ENCODE results near the gene AP1B1.

The AP1B1 gene

DNA sequence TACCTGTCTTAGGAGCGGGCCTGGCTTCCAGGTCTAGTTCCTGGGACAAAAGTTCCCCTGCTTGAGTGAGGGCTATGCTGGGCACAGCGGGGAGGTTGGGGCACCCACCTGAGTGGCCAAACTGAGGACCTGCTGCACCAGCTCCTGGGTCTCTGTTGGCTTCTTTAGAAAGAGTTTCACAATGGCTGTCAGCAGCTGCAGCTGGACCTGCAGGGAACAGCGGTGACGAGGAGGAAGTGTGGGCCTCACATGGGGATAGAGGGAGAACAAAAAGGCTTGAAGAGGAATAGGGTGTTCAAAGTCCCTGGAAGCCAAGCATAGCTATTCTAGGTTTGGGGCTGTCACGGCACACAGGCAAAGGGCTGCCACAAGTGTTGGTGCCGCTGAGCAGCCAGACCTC is 46.2 kb downstream of the AP1B1 start:
- DNase-seq (ENCODE audit: low spot score), result no peak
- no peak for TF ChIP-seq CTCF (IDR thresholded peaks at IDR 0.05; ENCODE audit: poor library complexity, severe bottlenecking)
- Histone ChIP-seq H3K27me3 (ENCODE audit: insufficient read depth, poor library complexity, severe bottlenecking) (no peaks in the 10 kb centered on the region), H3K4me3 (ENCODE audit: severe bottlenecking) (no peak overlapping the region), H3K9me3 (ENCODE audit: severe bottlenecking) (no peaks in the 10 kb centered on the region), H3K27ac (ENCODE audit: poor library complexity, severe bottlenecking) (no peak overlapping the region), H3K4me1 (ENCODE audit: insufficient read depth, poor library complexity, severe bottlenecking) (peaks cover 28% of the 10 kb centered on the region), H3K36me3 (ENCODE audit: low read depth) (peaks cover 51% of the 10 kb centered on the region)
- ATAC-seq (ENCODE audit: low read depth), result no peak

GRCh38 chr22:29341849-29342127 is 46.6 kb downstream of the AP1B1 start:
- no peak for DNase-seq (ENCODE audit: low spot score)
- H3K27me3 ChIP-seq (ENCODE audit: insufficient read depth, poor library complexity, severe bottlenecking), result no peaks in the 10 kb centered on the region
- no peak for TF ChIP-seq CTCF (IDR thresholded peaks at IDR 0.05; ENCODE audit: poor library complexity, severe bottlenecking)
- no peak for ATAC-seq (ENCODE audit: low read depth)
- no peaks in the 10 kb centered on the region for H3K9me3 ChIP-seq (ENCODE audit: severe bottlenecking)
- peaks cover 47% of the 10 kb centered on the region for H3K36me3 ChIP-seq (ENCODE audit: low read depth)
- H3K27ac ChIP-seq (ENCODE audit: poor library complexity, severe bottlenecking), result no peak overlapping the region
- H3K4me1 ChIP-seq (ENCODE audit: insufficient read depth, poor library complexity, severe bottlenecking), result peaks cover 28% of the 10 kb centered on the region
- H3K4me3 ChIP-seq (ENCODE audit: severe bottlenecking), result no peak overlapping the region

- TF ChIP-seq CTCF (IDR thresholded peaks at IDR 0.05; ENCODE audit: poor library complexity, severe bottlenecking), result no peak
- DNase-seq (ENCODE audit: low spot score) (no peak), ATAC-seq (ENCODE audit: low read depth) (no peak)
- Histone ChIP-seq H3K27me3 (ENCODE audit: insufficient read depth, poor library complexity, severe bottlenecking) (no peaks in the 10 kb centered on the region), H3K36me3 (ENCODE audit: low read depth) (peaks cover 47% of the 10 kb centered on the region), H3K4me3 (ENCODE audit: severe bottlenecking) (no peak overlapping the region), H3K9me3 (ENCODE audit: severe bottlenecking) (no peaks in the 10 kb centered on the region), H3K27ac (ENCODE audit: poor library complexity, severe bottlenecking) (no peak overlapping the region), H3K4me1 (ENCODE audit: insufficient read depth, poor library complexity, severe bottlenecking) (peaks cover 28% of the 10 kb centered on the region)
These were observed 47.1 kb downstream of the AP1B1 start for GRCh38 chr22:29341056-29341848.

- Histone ChIP-seq H3K9me3 (ENCODE audit: severe bottlenecking) (no peaks in the 10 kb centered on the region), H3K36me3 (ENCODE audit: low read depth) (peaks cover 54% of the 10 kb centered on the region), H3K4me1 (ENCODE audit: insufficient read depth, poor library complexity, severe bottlenecking) (peaks cover 28% of the 10 kb centered on the region), H3K4me3 (ENCODE audit: severe bottlenecking) (no peak overlapping the region), H3K27me3 (ENCODE audit: insufficient read depth, poor library complexity, severe bottlenecking) (no peaks in the 10 kb centered on the region), H3K27ac (ENCODE audit: poor library complexity, severe bottlenecking) (no peak overlapping the region)
- no peak for ATAC-seq (ENCODE audit: low read depth)
- no peak for TF ChIP-seq CTCF (IDR thresholded peaks at IDR 0.05; ENCODE audit: poor library complexity, severe bottlenecking)
- DNase-seq (ENCODE audit: low spot score), result no peak
These were observed 47.8 kb downstream of the AP1B1 start for GRCh38 chr22:29340566-29340965.
